ENCODE data around the gene FBXL19. TPM values are rescaled to one million over a fixed set of nuclear protein-coding genes. Genes with fewer than 3 reads are reported as not detected.

Gene FBXL19
- total and polyA plus RNA-seq, 2 of the 13 experiments (the other 11 are each of a cell fraction or from before 2014, with no cell fraction given) = 6.0 to 13.7 TPM

- no peak; the same call in 1 of the 2 replicates for TF ChIP-seq KDM4B (CRISPR knock-in tag; IDR thresholded peaks at IDR 0.05)
- peak; percentile 78; the same call in 1 of the 2 replicates for TF ChIP-seq GMEB1 (CRISPR knock-in tag; IDR thresholded peaks at IDR 0.05; ENCODE audit: borderline replicate concordance)
- TF ChIP-seq MAFF (IDR thresholded peaks at IDR 0.05; ENCODE audit: low read depth, low read length) = no peak
- peak; percentile 83; the same call in 1 of the 2 replicates for TF ChIP-seq SNAPC5 (CRISPR knock-in tag; IDR thresholded peaks at IDR 0.05; ENCODE audit: borderline replicate concordance)
- peak; percentile 88 for TF ChIP-seq GABPA (IDR thresholded peaks at IDR 0.05; ENCODE audit: low read depth, low read length)
- TF ChIP-seq GABPA (CRISPR knock-in tag; IDR thresholded peaks at IDR 0.05; ENCODE audit: low read depth) = peak; percentile 97
- peak; percentile 39; the same call in 1 of the 2 replicates for TF ChIP-seq ZNF614 (CRISPR knock-in tag; IDR thresholded peaks at IDR 0.05; ENCODE audit: borderline replicate concordance)
- TF ChIP-seq ZNF143 (CRISPR knock-in tag; IDR thresholded peaks at IDR 0.05) = peak; percentile 89
- peak; percentile 75 for TF ChIP-seq ERF (CRISPR knock-in tag; IDR thresholded peaks at IDR 0.05)
- no peak for TF ChIP-seq KLF16 (CRISPR knock-in tag; IDR thresholded peaks at IDR 0.05)
- TF ChIP-seq ZNF792 (CRISPR knock-in tag; IDR thresholded peaks at IDR 0.05) = no peak
- TF ChIP-seq HNF1A (IDR thresholded peaks at IDR 0.05; ENCODE audit: low read depth) = no peak; the same call in 1 of the 2 replicates
- TF ChIP-seq HNF1A (CRISPR knock-in tag; IDR thresholded peaks at IDR 0.05; ENCODE audit: borderline replicate concordance) = peak; percentile 14; the same call in 1 of the 2 replicates
- no peak; the same call in 1 of the 2 replicates for TF ChIP-seq ZNF563 (CRISPR knock-in tag; IDR thresholded peaks at IDR 0.05)
- peak; percentile 86 for TF ChIP-seq MAF1 (CRISPR knock-in tag; IDR thresholded peaks at IDR 0.05; ENCODE audit: borderline replicate concordance)
- TF ChIP-seq NKX3-1 (CRISPR knock-in tag; IDR thresholded peaks at IDR 0.05) = 0 out of 2 replicates have a peak, but pooled peaks have one; percentile 15
- peak; percentile 81 for TF ChIP-seq POLR2G (IDR thresholded peaks at IDR 0.05; ENCODE audit: low read depth, low read length)
- peak; percentile 87 for TF ChIP-seq ELF3 (CRISPR knock-in tag; IDR thresholded peaks at IDR 0.05)
- TF ChIP-seq ZBTB2 (CRISPR knock-in tag; IDR thresholded peaks at IDR 0.05; ENCODE audit: low read depth) = peak; percentile 96
- peak; percentile 45; the same call in 1 of the 2 replicates for TF ChIP-seq HIC2 (CRISPR knock-in tag; IDR thresholded peaks at IDR 0.05; ENCODE audit: low read depth)
- TF ChIP-seq ZZZ3 (CRISPR knock-in tag; IDR thresholded peaks at IDR 0.05; ENCODE audit: borderline replicate concordance) = peak; percentile 34
- TF ChIP-seq ZNF746 (CRISPR knock-in tag; IDR thresholded peaks at IDR 0.05) = peak; percentile 62; the same call in 1 of the 2 replicates
These were observed 882 bp upstream of the FBXL19 start (continued) for GRCh38 chr16:30922420-30922959.

Data from HepG2 (cell line).